Activated CD4-positive, alpha-beta T cell treated with anti-CD3 and anti-CD28 coated beads for 48 hours (primary cell): ENCODE measurements around the gene ZSCAN18.
"Not testable (repeated sequence)": the region's sequence is repeated elsewhere in the genome, so short reads cannot be mapped to it uniquely, and the experiment has no call there.

ENCODE experiments used
- DNase-seq: peaks from one replicate; pipeline ENCODE4 v3.0.0-alpha.2; 2020

The ZSCAN18 gene

GRCh38 chr19:58097781-58098681 is at the start of gene ZSCAN18:
Gene ZSCAN18, minus strand, starts transcription at chr19:58098231. Its CDS starts 7,964 bp downstream, at chr19:58090267.
- peak; percentile 96 for DNase-seq

GRCh38 chr19:58147475-58147874 is 49.4 kb upstream of the ZSCAN18 start:
- DNase-seq, result not testable (repeated sequence)

GRCh38 chr19:58145849-58146248 is 47.8 kb upstream of the ZSCAN18 start:
- DNase-seq, result no peak

- no peak for DNase-seq
Measured at GRCh38 chr19:58134244-58134643, 36.2 kb upstream of the ZSCAN18 start.

GRCh38 chr19:58129284-58129683 is 31.3 kb upstream of the ZSCAN18 start:
- no peak for DNase-seq

GRCh38 chr19:58128041-58128685 is 30.1 kb upstream of the ZSCAN18 start:
- no peak for DNase-seq

GRCh38 chr19:58123354-58123753 is 25.3 kb upstream of the ZSCAN18 start:
- no peak for DNase-seq

GRCh38 chr19:58118979-58119733 is 21.1 kb upstream of the ZSCAN18 start:
- no peak for DNase-seq

- no peak for DNase-seq
Measured at GRCh38 chr19:58117841-58118575, 20.0 kb upstream of the ZSCAN18 start.

GRCh38 chr19:58108546-58108817 is 10.5 kb upstream of the ZSCAN18 start:
- no peak for DNase-seq

- DNase-seq, result no peak
Measured at GRCh38 chr19:58107778-58108545, 9.9 kb upstream of the ZSCAN18 start.

GRCh38 chr19:58098682-58098998 is 609 bp upstream of the ZSCAN18 start:
- DNase-seq, result no peak

- DNase-seq, result no peak
Measured at GRCh38 chr19:58097349-58097748, 682 bp downstream of the ZSCAN18 start.

- DNase-seq, result no peak
Measured at GRCh38 chr19:58096884-58097283, 1.1 kb downstream of the ZSCAN18 start.

GRCh38 chr19:58095328-58095727 is 2.7 kb downstream of the ZSCAN18 start:
- no peak for DNase-seq

- DNase-seq, result no peak
Measured at GRCh38 chr19:58093071-58093470, 5.0 kb downstream of the ZSCAN18 start.

- no peak for DNase-seq
Measured at GRCh38 chr19:58091251-58091995, 6.6 kb downstream of the ZSCAN18 start.

- DNase-seq, result no peak
Measured at GRCh38 chr19:58089846-58090245, 8.2 kb downstream of the ZSCAN18 start.

GRCh38 chr19:58088521-58089052 is 9.4 kb downstream of the ZSCAN18 start:
- no peak for DNase-seq

- DNase-seq, result no peak
Measured at GRCh38 chr19:58086825-58087710, 11.0 kb downstream of the ZSCAN18 start.
